CD4-positive, alpha-beta T cell treated with Interleukin-4 for 4 hours (primary cell): ENCODE measurements around the gene TMPRSS7.

ENCODE experiments used
- DNase-seq: peaks from one replicate; pipeline ENCODE4 v3.0.0-alpha.2; 2020

The TMPRSS7 gene

DNA sequence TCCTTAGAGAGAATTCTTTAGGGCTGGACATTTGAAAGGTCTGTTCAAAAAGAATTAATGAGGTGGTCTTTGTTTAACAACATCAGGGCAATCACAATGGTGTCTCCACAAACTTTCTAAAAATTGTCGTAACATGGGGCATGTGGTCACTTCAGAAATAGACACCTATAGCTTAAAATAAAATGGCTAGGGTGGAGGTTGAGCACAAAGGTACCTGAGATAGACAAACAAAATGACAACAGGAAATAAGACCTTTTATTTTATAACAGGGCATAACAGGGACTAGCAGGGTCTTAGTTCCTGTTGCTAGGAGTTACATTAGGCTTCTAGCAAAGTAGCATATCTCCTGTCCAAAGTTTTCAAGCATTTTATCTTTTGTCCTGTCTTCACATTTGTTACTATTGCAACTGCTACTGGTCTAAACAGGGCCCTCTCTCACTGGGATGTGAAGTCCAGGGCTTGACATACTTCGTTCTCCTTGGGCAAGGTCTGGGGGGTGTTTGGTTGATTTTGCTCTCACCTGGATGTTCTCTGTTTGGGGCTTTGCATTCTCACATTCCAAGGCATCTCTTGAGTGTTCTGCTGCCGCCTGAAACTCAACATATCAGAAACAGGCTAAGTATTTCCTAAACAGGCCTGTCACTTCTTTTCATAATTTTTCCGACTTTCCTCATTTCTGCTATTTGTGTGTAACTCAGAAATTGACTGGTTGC, 95.5 kb downstream of the TMPRSS7 start:
- no peak for DNase-seq

DNA sequence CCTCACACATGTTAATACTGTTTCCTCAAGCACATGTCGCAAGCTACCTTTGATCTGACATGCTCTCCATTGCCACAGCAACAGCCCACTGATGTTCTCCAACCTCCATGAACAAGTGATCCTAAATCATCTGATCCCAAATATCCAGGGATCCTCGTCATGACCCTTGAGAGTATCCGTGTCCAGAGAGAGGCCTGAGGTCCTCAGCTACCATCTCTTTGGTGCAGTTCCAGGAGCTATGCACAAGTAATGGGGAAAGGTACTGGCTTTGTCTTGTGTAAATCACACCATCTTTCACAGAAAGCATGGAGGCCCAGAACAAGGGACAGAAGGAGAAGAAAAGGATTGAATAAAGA, 96.1 kb downstream of the TMPRSS7 start:
- no peak for DNase-seq
